HG03108 (cell line): ENCODE data around the gene FBXO44.
"Not testable (repeated sequence)": the region's sequence is repeated elsewhere in the genome, so short reads cannot be mapped to it uniquely, and the experiment has no call there.

Experiments used
- ATAC-seq: cut with Tn5 transposase; IDR thresholded peaks from one replicate; pipeline ENCODE4 v1.9.1; 2021; ENCODE audit warnings: moderate library complexity; ENCODE audit not compliant: unreplicated experiment

FBXO44 gene

GRCh38 chr1:11654137-11654938, at the start of gene FBXO44, which contains the start of gene FBXO2:
Gene FBXO44, plus strand, starts transcription at chr1:11654877. Its CDS starts 959 bp downstream, at chr1:11655836.
Gene FBXO2, minus strand, starts transcription at chr1:11654429. Its CDS starts 89 bp downstream, at chr1:11654340.
- peak; percentile 47 for ATAC-seq

- no peak for ATAC-seq
Measured at GRCh38 chr1:11606775-11607174, 47.9 kb upstream of the FBXO44 start.

- ATAC-seq = not testable (repeated sequence)
Measured at GRCh38 chr1:11608596-11609130, 46.0 kb upstream of the FBXO44 start.

GRCh38 chr1:11609378-11609777, 45.3 kb upstream of the FBXO44 start:
- ATAC-seq = not testable (repeated sequence)

- no peak for ATAC-seq
Measured at GRCh38 chr1:11610629-11611180, 44.0 kb upstream of the FBXO44 start.

- no peak for ATAC-seq
Measured at GRCh38 chr1:11611638-11612327, 42.9 kb upstream of the FBXO44 start.

GRCh38 chr1:11613347-11613746, 41.3 kb upstream of the FBXO44 start:
- ATAC-seq = no peak

- no peak for ATAC-seq
Measured at GRCh38 chr1:11615090-11615489, 39.6 kb upstream of the FBXO44 start.

- no peak for ATAC-seq
Measured at GRCh38 chr1:11616766-11617165, 37.9 kb upstream of the FBXO44 start.

- no peak for ATAC-seq
Measured at GRCh38 chr1:11617314-11617713, 37.4 kb upstream of the FBXO44 start.

- no peak for ATAC-seq
Measured at GRCh38 chr1:11617741-11618140, 36.9 kb upstream of the FBXO44 start.

- ATAC-seq = no peak
Measured at GRCh38 chr1:11620405-11620804, 34.3 kb upstream of the FBXO44 start.

GRCh38 chr1:11620924-11621323, 33.8 kb upstream of the FBXO44 start:
- no peak for ATAC-seq

- ATAC-seq = no peak
Measured at GRCh38 chr1:11622398-11622797, 32.3 kb upstream of the FBXO44 start.

GRCh38 chr1:11623702-11624101, 31.0 kb upstream of the FBXO44 start:
- no peak for ATAC-seq

- no peak for ATAC-seq
Measured at GRCh38 chr1:11626551-11626950, 28.1 kb upstream of the FBXO44 start.

GRCh38 chr1:11628767-11629166, 25.9 kb upstream of the FBXO44 start:
- no peak for ATAC-seq

- no peak for ATAC-seq
Measured at GRCh38 chr1:11629184-11630016, 25.3 kb upstream of the FBXO44 start.

- ATAC-seq = no peak
Measured at GRCh38 chr1:11634365-11635192, 20.1 kb upstream of the FBXO44 start.

- ATAC-seq = no peak
Measured at GRCh38 chr1:11638121-11638520, 16.6 kb upstream of the FBXO44 start.
